Epithelial cell of esophagus (primary cell): Measurements from ENCODE around the gene FBXL7.

Source experiments
- DNase-seq: peaks from one replicate; pipeline ENCODE4 v3.0.0; 2010; ENCODE audit warnings: low read depth
- H3K4me3 ChIP-seq: 2 replicates; pipeline ENCODE4 v1.5.1; 2011; ENCODE audit warnings: mild to moderate bottlenecking, low read length, control low read depth
- CTCF ChIP-seq: IDR thresholded peaks from 2 replicates; pipeline ENCODE4 v1.5.1; 2011; ENCODE audit warnings: low read depth, mild to moderate bottlenecking, low read length, control low read depth, inconsistent platforms; ENCODE audit not compliant: insufficient read depth; ENCODE audit errors: missing control alignments

FBXL7 gene

GRCh38 chr5:15737871-15738664 lies 238.1 kb downstream of the FBXL7 start:
- DNase-seq: no peak
- H3K4me3 ChIP-seq: no peak overlapping the region
- TF ChIP-seq CTCF: no peak

- DNase-seq: no peak
- no peak for TF ChIP-seq CTCF
These were observed 240.4 kb downstream of the FBXL7 start for GRCh38 chr5:15740383-15740782.

GRCh38 chr5:15741591-15741990 lies 241.6 kb downstream of the FBXL7 start:
- no peak for TF ChIP-seq CTCF

More at GRCh38 chr5:15740383-15740782, 240.4 kb downstream of the FBXL7 start:
- H3K4me3 ChIP-seq: no peak overlapping the region

GRCh38 chr5:15746833-15747232 lies 246.9 kb downstream of the FBXL7 start:
- TF ChIP-seq CTCF: no peak
- H3K4me3 ChIP-seq: no peak overlapping the region
- no peak for DNase-seq

More at GRCh38 chr5:15741591-15741990, 241.6 kb downstream of the FBXL7 start:
- DNase-seq: no peak
- no peak overlapping the region for H3K4me3 ChIP-seq

- TF ChIP-seq CTCF: no peak
These were observed 248.3 kb downstream of the FBXL7 start for GRCh38 chr5:15748266-15748665.

GRCh38 chr5:15752663-15753285 lies 252.8 kb downstream of the FBXL7 start:
- TF ChIP-seq CTCF: no peak
- no peak for DNase-seq
- H3K4me3 ChIP-seq: no peak overlapping the region

More at GRCh38 chr5:15748266-15748665, 248.3 kb downstream of the FBXL7 start:
- peak; percentile 64 for DNase-seq
- H3K4me3 ChIP-seq: no peak overlapping the region
